HG02623 (cell line): ENCODE results near the gene RIPK1.
"Not testable (repeated sequence)": the region's sequence is repeated elsewhere in the genome, so short reads cannot be mapped to it uniquely, and the experiment has no call there.

Experiments used
- ATAC-seq: cut with Tn5 transposase; IDR thresholded peaks from one replicate; pipeline ENCODE4 v1.9.1; 2021; ENCODE audit warnings: moderate library complexity; ENCODE audit not compliant: unreplicated experiment

Gene RIPK1

GRCh38 chr6:3068329-3069214 is at the start of gene RIPK1:
Gene RIPK1 (plus strand): TSS chr6:3068494. CDS start chr6:3076824, 8,330 bp downstream.
- ATAC-seq = peak; percentile 87

- no peak for ATAC-seq
Observed at GRCh38 chr6:3019065-3019464, 49.2 kb upstream of the RIPK1 start.

GRCh38 chr6:3019749-3020320 is 48.5 kb upstream of the RIPK1 start:
- ATAC-seq = no peak

GRCh38 chr6:3020976-3021598 is 47.2 kb upstream of the RIPK1 start:
- ATAC-seq = not testable (repeated sequence)

GRCh38 chr6:3022765-3023662 is 45.3 kb upstream of the RIPK1 start:
- ATAC-seq = no peak

GRCh38 chr6:3023663-3024483 is 44.4 kb upstream of the RIPK1 start:
- ATAC-seq = peak; percentile 75

GRCh38 chr6:3026791-3027626 is 41.3 kb upstream of the RIPK1 start:
- peak; percentile 67 for ATAC-seq

GRCh38 chr6:3028156-3028555 is 40.1 kb upstream of the RIPK1 start:
- ATAC-seq = not testable (repeated sequence)

GRCh38 chr6:3031857-3032640 is 36.2 kb upstream of the RIPK1 start:
- ATAC-seq = no peak

- no peak for ATAC-seq
Observed at GRCh38 chr6:3032986-3033385, 35.3 kb upstream of the RIPK1 start.

- ATAC-seq = no peak
Observed at GRCh38 chr6:3033652-3034051, 34.6 kb upstream of the RIPK1 start.

GRCh38 chr6:3035397-3035796 is 32.9 kb upstream of the RIPK1 start:
- ATAC-seq = no peak

- no peak for ATAC-seq
Observed at GRCh38 chr6:3036861-3037637, 31.2 kb upstream of the RIPK1 start.

- ATAC-seq = no peak
Observed at GRCh38 chr6:3037638-3038365, 30.5 kb upstream of the RIPK1 start.

GRCh38 chr6:3039384-3039783 is 28.9 kb upstream of the RIPK1 start:
- ATAC-seq = no peak

- no peak for ATAC-seq
Observed at GRCh38 chr6:3041147-3041546, 27.1 kb upstream of the RIPK1 start.

GRCh38 chr6:3041606-3042005 is 26.7 kb upstream of the RIPK1 start:
- ATAC-seq = no peak
